PC-9 (cell line): ENCODE data around the gene RUVBL2.
"Not testable (repeated sequence)": the region's sequence is repeated elsewhere in the genome, so short reads cannot be mapped to it uniquely, and the experiment has no call there.

Experiments used
- EZH2 ChIP-seq: fragments of 200-600 bp; sonication (generic); IDR thresholded peaks from 2 replicates; pipeline ENCODE4 v1.8.0; 2017; ENCODE audit warnings: antibody characterized with exemption, low read depth
- TF ChIP-seq, protein P1 (sequence below): fragments of 200-600 bp; sonication (generic); conservative IDR thresholded peaks from 2 replicates; pipeline ENCODE4 v1.6.1; 2017; ENCODE audit warnings: mixed run types, antibody characterized with exemption, mild to moderate bottlenecking, moderate library complexity

DNA sequence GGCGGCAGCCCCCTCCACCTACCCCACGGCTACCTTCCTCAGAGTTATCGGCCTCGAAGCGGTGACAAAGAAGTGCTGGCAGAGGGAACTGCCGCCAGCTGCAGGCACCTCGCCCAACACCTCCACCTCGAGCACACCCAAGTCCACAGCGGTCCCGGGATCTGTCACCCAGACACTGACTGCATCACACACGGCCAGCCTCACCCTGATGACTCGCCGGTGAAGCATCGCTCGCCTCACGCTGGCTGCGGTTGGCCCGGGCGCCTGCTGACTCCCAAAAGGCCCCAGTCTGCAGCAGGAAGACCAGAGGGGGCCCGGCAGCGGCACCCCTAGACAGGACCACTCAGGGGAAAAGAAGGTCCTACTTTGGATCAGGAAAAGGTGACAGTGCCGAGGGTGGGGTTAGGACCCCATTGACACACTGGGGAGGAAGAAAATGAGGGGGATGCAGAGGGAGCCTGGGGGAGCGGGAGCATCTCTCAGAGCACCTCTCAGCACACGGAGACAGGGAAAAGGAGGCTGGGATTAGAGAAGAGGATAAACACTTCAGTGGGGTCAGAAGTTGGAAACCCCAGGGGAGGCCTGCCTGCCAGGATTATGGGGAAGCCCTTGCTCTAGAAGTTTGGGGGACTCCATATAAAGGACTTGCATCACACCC lies 56.8 kb downstream of the RUVBL2 start:
- TF ChIP-seq, protein P1, sequence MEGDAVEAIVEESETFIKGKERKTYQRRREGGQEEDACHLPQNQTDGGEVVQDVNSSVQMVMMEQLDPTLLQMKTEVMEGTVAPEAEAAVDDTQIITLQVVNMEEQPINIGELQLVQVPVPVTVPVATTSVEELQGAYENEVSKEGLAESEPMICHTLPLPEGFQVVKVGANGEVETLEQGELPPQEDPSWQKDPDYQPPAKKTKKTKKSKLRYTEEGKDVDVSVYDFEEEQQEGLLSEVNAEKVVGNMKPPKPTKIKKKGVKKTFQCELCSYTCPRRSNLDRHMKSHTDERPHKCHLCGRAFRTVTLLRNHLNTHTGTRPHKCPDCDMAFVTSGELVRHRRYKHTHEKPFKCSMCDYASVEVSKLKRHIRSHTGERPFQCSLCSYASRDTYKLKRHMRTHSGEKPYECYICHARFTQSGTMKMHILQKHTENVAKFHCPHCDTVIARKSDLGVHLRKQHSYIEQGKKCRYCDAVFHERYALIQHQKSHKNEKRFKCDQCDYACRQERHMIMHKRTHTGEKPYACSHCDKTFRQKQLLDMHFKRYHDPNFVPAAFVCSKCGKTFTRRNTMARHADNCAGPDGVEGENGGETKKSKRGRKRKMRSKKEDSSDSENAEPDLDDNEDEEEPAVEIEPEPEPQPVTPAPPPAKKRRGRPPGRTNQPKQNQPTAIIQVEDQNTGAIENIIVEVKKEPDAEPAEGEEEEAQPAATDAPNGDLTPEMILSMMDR = not testable (repeated sequence)
- TF ChIP-seq EZH2 = not testable (repeated sequence)
